Measurements from ENCODE around the gene PARVB. TPM values are rescaled to one million over a fixed set of nuclear protein-coding genes. Genes with fewer than 3 reads are reported as not detected.

Gene PARVB
- total RNA-seq, 1 donor from 2014 or later = 12.7 TPM

DNA sequence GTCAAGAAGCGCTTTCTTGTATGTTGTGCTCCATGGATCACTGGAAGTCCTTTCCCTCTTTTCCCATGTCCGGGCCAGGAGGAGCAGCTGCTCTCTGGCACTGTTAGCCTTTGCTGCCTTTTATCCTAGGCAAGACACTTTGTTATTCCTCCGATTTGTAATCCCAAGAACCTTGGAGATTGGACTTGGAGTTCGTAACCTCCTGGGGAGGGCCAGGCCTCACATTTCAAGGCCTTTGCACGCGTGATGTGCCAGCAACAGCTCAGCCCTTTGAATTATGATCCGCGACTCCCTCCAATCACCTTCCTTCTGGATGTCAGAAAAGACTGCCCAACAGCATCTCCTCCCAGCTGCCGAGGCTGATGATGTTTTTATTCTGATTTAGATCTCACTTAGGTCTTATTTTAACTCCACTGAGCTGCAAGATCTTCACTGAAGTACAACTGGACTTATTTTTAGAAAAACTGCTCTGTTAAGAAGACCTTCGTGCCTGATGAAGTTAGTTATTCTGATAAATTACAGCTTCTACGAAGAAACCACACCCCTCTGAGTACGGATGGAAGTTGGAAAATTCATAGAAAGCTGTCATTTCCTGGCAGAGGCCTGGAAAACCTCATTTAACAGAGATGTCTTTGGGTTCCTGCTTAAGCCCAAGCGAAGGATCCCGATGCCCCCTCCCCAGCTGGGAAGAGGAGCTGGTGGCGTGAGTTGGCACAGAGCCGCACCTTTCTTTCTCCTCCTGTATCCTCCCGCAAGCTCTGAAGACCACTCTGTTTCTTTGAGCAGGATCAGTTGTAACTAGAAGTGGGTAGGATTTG is 62.4 kb downstream of the PARVB start:
- no peak for DNase-seq (ENCODE audit: low spot score)
- H3K9ac ChIP-seq = no peak overlapping the region
- no peaks in the 10 kb centered on the region for H3K27me3 ChIP-seq

DNA sequence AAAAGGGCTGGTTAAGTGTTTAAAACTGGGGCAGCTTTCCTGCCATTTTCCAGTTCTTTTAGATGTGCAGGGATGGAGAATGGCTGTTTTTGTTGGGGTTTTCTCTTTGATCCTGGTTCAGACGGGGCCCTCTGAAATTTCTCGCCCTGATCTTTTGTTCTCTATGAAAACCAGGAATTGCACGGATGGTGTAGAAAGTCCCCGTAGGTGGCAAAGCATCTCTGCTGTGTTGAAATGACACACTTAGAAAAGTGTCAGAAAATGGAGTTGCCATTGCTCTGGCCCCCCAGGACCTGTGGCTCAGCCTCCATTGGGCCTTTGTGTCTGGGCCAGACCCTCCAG is 63.0 kb downstream of the PARVB start:
- TF ChIP-seq, protein P1, sequence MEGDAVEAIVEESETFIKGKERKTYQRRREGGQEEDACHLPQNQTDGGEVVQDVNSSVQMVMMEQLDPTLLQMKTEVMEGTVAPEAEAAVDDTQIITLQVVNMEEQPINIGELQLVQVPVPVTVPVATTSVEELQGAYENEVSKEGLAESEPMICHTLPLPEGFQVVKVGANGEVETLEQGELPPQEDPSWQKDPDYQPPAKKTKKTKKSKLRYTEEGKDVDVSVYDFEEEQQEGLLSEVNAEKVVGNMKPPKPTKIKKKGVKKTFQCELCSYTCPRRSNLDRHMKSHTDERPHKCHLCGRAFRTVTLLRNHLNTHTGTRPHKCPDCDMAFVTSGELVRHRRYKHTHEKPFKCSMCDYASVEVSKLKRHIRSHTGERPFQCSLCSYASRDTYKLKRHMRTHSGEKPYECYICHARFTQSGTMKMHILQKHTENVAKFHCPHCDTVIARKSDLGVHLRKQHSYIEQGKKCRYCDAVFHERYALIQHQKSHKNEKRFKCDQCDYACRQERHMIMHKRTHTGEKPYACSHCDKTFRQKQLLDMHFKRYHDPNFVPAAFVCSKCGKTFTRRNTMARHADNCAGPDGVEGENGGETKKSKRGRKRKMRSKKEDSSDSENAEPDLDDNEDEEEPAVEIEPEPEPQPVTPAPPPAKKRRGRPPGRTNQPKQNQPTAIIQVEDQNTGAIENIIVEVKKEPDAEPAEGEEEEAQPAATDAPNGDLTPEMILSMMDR (IDR thresholded peaks at IDR 0.05) = no peak
- TF ChIP-seq EZH2phosphoT487 (IDR thresholded peaks at IDR 0.05) (no peak), EZH2 (IDR thresholded peaks at IDR 0.05) (no peak)
- no peak overlapping the region for H3K27ac Mint-ChIP-seq
- no peak overlapping the region for H3K4me3 Mint-ChIP-seq
- peaks cover 15% of the 10 kb centered on the region for H3K27me3 Mint-ChIP-seq (ENCODE audit: insufficient read depth, low read depth)
- Histone ChIP-seq H3K27me3 (no peaks in the 10 kb centered on the region), H3K79me2 (ENCODE audit: low read depth) (no peaks in the 10 kb centered on the region), H3F3A (ENCODE audit: low read depth) (no peaks in the 10 kb centered on the region), H3K9ac (no peak overlapping the region), H3K27ac (no peak overlapping the region), H3K4me3 (no peak overlapping the region), H3K36me3 (no peaks in the 10 kb centered on the region), H3K4me2 (no peak overlapping the region), H3K4me1 (peaks cover 6% of the 10 kb centered on the region), H2AFZ (replicated peaks) (no peak overlapping the region), H3K9me3 (ENCODE audit: low read depth) (no peaks in the 10 kb centered on the region), H4K20me1 (ENCODE audit: low read depth) (no peaks in the 10 kb centered on the region)
- no peak for DNase-seq (ENCODE audit: low spot score)
- H3K36me3 Mint-ChIP-seq = peaks cover 1% of the 10 kb centered on the region
- H3K4me1 Mint-ChIP-seq = peaks cover 32% of the 10 kb centered on the region
- H3K9me3 Mint-ChIP-seq = peaks cover 21% of the 10 kb centered on the region

More for the DNA sequence above, 62.4 kb downstream of the PARVB start:
- H3F3A ChIP-seq (ENCODE audit: low read depth) = peaks cover 3% of the 10 kb centered on the region
- no peak overlapping the region for H3K4me2 ChIP-seq
- peaks cover 4% of the 10 kb centered on the region for H4K20me1 ChIP-seq (ENCODE audit: low read depth)
- H3K4me1 ChIP-seq = peaks cover 10% of the 10 kb centered on the region
- H3K9me3 Mint-ChIP-seq = peaks cover 21% of the 10 kb centered on the region
- peaks cover 31% of the 10 kb centered on the region for H3K4me1 Mint-ChIP-seq
- H2AFZ ChIP-seq (replicated peaks) = no peak overlapping the region
- H3K79me2 ChIP-seq (ENCODE audit: low read depth) = no peaks in the 10 kb centered on the region
- H3K27me3 Mint-ChIP-seq (ENCODE audit: insufficient read depth, low read depth) = peaks cover 15% of the 10 kb centered on the region
- H3K9me3 ChIP-seq (ENCODE audit: low read depth) = no peaks in the 10 kb centered on the region
- H3K36me3 ChIP-seq = no peaks in the 10 kb centered on the region
- no peak for TF ChIP-seq EZH2phosphoT487 (IDR thresholded peaks at IDR 0.05)
- no peak for TF ChIP-seq EZH2 (IDR thresholded peaks at IDR 0.05)
- TF ChIP-seq, protein P1 (IDR thresholded peaks at IDR 0.05) = no peak
- H3K4me3 ChIP-seq = no peak overlapping the region
- peak overlapping the region; percentile 29 for H3K27ac Mint-ChIP-seq
- H3K27ac ChIP-seq = no peak overlapping the region
- H3K36me3 Mint-ChIP-seq = peaks cover 1% of the 10 kb centered on the region
- H3K4me3 Mint-ChIP-seq = peak overlapping the region; percentile 4

DNA sequence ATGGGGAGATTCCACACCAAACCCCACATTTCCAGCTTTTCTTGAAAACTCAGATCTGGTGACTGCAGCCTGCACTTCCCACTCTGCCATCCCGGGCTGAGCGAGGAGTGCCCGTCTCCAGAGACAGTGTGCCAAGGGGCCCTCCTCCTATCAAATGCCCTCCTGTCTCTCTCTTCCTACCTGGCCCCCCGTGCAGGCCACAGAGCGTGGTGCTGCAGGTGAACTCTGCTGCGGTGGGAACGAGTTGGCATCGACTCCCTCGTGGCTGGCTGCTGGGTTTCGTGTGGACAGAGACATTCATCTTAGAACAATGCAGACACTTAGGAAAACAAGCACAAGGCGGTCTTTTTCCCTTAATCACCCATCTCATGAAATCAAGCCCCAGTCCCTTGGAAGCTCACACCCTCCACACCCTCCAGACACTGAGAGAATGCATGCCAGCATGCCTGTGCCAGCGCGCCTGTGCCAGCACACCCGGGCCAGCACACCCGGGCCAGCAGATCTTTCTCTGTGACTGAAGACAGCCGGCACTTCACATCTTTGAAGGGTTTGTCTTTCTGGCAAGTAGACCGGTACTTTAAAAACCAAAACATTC is 65.0 kb downstream of the PARVB start:
- Histone ChIP-seq H3K4me1 (no peaks in the 10 kb centered on the region), H4K20me1 (ENCODE audit: low read depth) (no peaks in the 10 kb centered on the region), H2AFZ (replicated peaks) (no peak overlapping the region), H3K4me2 (no peak overlapping the region), H3F3A (ENCODE audit: low read depth) (no peaks in the 10 kb centered on the region), H3K36me3 (no peaks in the 10 kb centered on the region), H3K79me2 (ENCODE audit: low read depth) (no peaks in the 10 kb centered on the region), H3K9me3 (ENCODE audit: low read depth) (no peaks in the 10 kb centered on the region), H3K27me3 (no peaks in the 10 kb centered on the region), H3K27ac (no peak overlapping the region), H3K9ac (no peak overlapping the region), H3K4me3 (no peak overlapping the region)
- no peak for TF ChIP-seq EZH2 (IDR thresholded peaks at IDR 0.05)
- no peak overlapping the region for H3K4me3 Mint-ChIP-seq
- H3K36me3 Mint-ChIP-seq = no peaks in the 10 kb centered on the region
- H3K9me3 Mint-ChIP-seq = peaks cover 11% of the 10 kb centered on the region
- H3K4me1 Mint-ChIP-seq = peaks cover 32% of the 10 kb centered on the region
- peak overlapping the region; percentile 86 for H3K27ac Mint-ChIP-seq
- peaks cover 7% of the 10 kb centered on the region for H3K27me3 Mint-ChIP-seq (ENCODE audit: insufficient read depth, low read depth)
- DNase-seq (ENCODE audit: low spot score) = no peak

All from neural progenitor cell (in vitro differentiated cells).